Activated T-cell treated with anti-CD3 and anti-CD28 coated beads, Interleukin-2, amount 50 U/mL, for 48 hours (primary cell): ENCODE results near the gene POU2AF1.

Experiments used
- DNase-seq, 2 experiments: peaks; one replicate each; pipeline ENCODE4 v3.0.0-alpha.2; 2020

POU2AF1 gene

DNA sequence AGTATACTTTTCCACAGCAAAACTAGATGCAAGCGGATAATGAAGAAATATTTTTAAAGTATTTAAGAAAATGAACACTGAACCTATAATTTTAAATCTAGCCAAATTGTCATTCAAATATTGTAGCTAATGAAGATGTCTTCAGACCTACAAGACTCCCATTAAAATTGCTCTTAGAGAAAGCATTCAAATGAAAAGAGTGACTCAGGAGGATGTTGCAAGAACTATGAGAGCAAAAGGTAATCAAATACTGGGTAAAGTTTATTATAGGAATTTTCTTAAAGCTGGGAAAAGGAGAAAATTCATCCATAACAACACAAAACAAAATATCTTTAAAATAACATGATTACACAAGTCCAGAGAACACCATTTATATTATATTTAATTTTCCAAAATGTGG lies 5.4 kb upstream of the POU2AF1 start:
- no peak for DNase-seq

DNA sequence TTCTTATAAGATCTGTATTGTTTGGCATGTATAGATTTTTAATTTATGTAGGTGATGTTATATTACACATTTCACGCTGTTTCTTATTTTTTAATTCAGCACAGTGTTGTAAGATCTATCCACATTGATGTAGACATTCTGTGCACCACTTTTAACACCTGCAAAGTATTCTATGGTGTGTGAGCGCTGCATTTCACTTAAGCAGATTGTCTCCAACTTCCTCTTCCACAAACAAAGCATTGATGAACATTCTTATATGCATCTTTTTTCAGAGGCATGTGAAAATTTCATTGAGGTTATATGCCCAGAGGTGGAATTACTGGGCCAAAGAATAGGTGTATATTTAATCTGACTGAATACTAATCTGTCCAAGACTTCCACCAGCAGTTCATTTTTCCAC lies 3.4 kb upstream of the POU2AF1 start:
- DNase-seq = no peak

DNA sequence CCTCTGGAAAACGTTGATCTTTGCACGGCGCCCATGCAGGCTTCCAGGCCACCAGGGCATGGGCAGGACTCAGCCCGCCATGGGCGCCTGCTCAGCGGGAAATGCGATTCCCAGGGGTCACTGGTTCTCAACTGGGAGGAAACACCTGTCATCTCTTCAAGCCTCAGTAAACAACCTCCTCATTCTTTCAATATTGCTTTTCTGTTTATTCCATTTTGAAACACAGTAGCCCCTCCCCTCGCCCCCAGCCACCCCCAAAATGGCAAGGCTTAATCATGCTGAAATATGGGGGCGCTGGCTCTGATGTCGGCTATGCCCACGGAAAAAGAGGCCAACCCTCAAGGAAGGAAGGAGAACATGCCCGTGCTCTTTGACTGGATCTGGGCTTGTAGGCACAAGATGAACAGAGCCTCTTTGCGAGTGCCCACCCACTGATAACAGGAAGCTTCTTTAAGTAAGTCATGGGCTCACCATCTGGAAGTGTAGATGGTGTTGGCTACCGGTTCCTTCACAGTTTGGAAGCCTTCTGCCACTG lies 594 bp upstream of the POU2AF1 start:
- peak in 1 of 2 experiments; percentile 49 for DNase-seq

DNA sequence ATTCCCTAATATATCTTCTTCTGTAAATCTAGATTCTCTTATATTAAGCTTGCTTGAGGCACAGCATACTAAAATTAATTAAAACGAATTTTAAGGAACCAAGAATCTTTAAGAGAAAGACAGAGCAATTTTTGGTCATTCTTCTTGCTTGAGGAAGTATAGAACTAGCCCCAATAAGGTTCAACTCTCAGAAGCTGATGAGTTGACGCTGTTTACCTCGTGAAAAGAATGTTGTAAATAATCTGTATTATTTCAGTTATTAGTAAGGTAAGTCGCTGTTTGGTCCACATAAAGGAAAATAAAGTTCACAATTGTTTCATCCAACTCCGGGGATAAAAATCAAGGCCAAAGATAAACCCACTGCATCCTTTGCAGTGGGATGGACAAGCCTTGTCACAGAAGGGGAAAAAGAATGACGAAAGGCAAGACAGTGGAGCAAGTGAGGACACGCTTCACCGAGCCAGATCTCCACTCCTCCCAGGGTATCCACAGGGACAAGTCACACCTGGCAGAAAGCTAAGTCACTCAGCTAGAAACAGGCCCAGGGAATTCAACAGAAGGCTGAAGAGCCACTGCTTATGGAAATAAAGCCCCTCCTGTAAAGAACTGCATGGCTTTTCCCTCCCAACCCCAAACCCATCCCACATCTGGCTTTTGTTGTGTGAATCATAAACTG lies 752 bp downstream of the POU2AF1 start:
- DNase-seq = no peak

DNA sequence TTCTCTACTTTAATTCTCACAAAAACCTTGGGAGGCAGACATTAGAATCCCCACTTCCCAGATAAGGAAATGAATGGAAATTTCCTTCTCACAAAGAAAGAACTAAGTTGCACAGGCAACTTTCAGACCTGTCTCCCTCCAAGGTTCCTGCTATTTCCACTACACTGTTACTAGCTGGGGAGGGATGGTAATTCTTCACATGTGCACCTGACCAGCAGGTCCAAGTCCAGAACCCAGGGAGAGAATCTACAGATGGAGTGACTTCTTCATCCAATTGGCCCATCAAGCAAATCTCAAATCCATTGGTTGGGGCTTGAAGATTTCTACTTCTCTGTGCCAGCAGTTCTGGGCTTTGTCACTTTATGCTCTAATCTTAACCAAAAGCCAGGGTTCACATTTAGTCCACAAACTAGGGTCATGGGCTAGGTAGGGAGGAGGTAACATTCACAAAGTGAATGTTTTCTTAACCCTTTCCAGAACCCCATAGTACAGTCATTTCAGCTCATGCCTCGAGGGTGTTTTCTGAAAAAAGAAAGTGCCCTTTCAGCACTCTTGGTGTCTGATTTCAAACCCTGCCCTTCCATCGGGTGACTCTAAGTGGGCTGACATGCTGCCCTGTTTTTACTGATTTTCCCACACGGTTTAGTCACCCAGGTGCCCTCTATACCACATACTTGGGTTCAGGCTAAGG lies 2.7 kb downstream of the POU2AF1 start:
- DNase-seq = peak; percentile 61 to 64

DNA sequence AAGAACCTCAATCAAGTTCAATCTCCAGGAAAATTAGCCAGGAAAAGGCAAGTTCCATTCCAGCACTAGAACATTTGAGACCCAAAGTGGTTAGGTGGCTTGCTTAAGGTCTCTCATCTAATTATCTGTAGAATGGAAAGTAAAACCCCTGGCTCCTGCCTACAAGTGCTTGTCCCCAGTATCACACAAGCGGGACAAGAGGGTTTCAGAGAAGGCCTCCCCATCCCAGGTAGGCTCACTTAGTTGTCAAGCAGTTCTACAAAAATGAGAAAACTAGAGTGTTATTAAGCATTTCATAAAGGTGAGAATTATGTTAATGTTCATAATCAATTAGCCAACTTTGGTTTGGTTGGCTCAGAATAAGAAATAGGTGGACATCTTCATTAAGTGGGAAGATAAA lies 5.5 kb downstream of the POU2AF1 start:
- no peak for DNase-seq

DNA sequence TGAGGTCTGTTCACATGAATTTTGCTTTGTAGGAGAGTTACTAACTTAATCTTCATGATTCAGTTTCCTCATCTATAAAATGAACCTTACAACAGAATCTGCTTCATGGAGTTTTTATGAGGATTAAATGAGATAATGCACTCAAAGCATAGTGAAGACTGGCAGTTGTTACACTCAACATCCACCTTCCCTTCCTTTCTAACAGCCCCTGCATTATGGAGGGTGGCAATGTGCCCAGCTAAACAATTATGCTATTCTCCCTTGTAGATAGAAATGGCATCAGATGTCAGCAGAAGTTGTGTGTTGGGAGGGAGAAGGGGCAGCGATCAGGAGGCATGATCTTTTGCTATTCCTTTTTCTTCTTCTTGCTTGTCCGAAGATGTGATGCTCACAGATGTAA lies 6.5 kb downstream of the POU2AF1 start:
- DNase-seq = no peak

DNA sequence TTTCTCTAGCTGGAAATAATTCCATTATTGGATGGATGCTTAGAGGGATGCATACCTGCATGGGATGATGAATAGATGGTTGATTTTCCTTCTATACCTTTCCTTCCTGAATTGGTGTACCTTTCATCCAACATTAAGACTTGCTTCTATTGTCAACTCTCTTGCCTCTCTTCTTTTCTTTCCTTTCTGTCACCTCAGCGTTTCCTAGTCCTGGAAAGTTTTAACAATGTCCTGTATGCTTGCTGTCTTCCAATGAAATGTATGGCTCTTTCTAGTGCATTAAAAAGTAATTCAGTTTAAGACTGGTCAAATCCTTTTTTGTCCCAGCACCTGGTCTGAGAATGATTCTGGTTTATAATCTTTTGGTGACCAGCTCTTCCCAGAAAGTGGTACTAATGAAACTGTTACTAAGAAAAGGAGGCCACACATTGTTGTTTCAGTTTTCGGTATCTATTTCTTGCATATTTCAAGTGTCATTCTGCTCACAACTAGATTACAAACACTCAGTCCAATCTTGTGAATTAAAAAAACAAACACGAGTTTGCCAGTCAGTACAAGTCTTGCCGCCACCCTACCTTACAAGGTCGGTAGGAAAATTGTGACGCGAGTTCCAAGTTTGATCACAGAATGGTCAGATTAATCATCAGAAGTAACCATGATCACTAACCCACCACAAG lies 8.0 kb downstream of the POU2AF1 start:
- peak in 1 of 2 experiments; percentile 50 for DNase-seq

DNA sequence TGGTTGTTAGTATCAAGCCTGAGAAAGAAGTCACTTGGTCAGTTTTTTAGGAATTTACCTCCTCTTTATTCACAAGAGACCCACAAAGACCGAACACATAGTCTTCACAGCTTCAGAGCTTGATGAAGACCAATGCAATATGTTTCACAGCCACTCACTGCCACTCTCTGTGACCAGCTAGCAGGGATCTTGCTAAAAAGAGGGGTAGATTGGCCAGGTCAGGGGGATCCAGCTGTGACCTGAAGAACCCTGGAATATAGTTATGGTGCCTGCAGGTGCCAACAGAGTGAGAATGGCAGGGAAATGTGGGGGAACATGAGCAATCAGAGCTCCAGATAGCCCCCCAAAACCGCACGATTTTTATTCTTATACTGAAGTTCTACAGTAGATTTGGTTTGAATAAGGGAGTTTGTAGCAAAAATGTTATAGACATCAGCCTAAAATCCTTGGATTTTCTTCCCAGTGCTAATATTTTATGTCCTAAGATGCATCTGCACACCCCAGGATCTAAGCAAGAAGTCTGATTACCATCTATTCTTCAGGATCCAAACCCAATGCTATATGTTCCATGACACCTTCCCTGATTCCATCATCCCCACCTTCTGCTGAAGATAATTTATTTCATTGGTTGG lies 8.7 kb downstream of the POU2AF1 start:
- DNase-seq = no peak

DNA sequence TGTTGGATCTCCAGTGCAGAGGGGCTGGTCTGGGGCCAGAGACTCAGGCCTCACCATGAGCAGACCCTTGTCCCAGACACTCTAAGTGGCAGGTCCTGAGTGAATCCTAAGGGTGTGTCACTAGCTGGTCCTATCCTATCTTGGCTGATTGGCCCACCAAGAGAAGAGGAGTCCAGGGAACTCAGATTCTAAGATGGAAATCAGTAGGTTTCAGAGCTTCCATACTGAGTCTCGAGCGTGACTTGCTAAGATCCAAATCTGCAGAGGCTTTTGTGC lies 10.9 kb downstream of the POU2AF1 start:
- DNase-seq = no peak

DNA sequence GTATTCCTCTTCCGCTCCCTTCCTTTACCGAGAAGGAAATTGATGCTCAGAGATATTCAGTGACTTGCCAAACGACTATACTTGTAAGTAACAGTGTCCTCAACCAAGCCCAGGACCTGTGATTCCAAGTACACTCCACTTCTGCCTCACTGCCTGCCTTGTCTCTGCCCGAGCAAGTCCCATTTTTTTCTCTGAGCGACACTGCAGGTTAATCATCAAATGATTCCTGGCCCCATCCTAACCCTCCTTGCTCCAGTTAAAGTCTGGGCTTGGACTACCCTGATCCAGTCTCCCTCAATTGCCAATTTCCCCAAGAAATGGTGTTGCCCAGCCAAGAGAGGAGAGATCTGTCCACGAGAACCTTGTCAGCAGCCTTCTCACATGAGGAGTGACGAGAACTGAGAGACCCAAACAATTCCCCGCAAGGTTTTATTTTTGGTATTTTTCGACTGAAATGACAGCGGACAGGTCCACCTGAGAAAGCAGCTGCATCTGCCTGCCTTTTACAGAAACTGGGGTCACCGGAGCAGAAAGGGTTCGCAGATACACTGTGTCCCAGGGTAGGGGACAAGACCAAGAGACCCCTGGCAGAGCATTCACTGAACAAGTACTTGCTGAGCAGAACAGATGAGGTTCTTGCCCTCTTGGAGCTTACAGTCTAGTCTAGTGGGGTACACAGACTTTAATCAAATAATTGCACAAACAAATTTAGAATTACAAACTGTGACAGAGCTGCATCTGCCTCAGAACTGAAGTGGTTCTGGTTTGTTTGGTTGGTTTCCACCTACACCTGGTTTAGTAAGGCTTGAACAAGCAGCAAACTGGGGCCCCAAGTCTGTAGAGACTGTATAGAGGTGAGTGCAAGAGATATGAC lies 11.4 kb downstream of the POU2AF1 start:
- DNase-seq = no peak

DNA sequence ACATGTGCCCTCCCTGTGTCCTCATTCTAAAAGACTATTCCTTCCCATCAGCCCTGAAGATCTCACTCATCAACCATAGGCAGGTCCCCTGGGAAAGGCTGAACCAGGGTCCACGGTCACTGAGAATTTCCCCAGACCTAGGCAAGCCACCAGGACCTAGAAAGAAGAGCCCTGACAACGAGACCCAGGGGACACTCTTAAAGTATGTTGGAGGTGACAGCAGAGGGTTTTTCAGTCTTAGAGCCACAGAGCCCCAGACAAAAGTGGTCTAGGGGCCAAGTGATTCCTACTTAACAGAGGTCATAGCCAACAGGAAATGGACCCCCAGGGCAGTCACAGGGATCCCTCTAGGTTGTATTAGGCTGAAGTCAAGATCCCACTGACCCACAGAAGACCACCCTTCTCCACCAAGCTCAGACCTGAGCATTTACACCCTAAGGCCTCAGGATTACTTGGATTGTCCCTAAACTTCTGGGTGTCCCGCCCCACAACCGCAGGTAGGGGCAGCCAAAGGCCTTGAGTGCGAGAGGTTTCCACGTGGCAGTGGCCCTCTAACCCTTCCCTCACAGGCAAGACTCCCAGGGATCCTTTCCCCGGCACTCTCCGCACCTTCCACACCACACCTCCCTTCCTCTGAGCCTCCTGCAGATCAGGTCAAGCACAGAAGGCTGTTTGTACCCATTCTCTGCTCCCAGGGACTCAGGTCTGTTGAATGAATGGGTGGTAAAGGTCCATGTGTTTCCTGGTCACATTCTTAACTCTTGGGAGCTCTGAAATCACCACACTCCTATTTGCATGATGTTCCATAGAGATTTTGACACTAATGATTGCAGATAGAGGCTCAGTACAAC lies 12.3 kb downstream of the POU2AF1 start:
- no peak for DNase-seq

DNA sequence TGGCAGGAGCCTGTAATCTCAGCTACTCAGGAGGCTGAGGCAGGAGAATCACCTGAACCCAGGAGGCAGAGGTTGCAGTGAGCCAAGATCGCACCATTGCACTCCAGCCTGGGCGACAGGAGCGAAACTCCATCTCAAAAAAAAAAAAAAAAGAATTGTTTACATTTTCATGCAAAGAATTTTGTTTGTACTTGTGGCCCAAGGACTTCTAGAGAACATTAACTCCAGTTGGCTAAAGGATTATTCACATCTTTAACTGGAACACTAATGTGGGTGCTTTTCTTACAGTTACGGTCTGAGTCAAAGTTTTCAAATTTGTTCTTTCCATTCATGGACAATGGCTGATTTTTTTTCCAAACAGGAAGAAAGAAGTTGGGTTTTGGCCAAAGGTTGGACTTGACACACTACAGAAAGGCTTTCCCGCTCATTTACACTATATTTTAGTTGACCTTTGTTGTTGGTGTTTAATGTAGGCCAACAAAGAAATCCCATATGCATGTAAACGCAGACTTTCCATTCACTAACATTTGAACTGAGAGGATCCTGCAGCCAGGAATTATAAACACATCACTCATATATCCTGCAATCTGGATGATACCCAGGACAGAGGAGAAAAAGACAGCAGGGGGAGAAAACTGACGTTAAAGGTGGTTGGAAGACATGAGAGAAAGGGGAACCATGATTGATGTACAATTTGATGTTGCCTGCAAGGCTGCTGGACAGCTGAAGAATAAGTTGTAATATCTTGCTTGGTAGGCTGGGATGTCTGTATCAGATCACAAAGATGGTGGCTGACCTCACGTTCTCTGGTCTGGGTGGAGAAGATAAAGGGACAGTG lies 13.1 kb downstream of the POU2AF1 start:
- no peak for DNase-seq

DNA sequence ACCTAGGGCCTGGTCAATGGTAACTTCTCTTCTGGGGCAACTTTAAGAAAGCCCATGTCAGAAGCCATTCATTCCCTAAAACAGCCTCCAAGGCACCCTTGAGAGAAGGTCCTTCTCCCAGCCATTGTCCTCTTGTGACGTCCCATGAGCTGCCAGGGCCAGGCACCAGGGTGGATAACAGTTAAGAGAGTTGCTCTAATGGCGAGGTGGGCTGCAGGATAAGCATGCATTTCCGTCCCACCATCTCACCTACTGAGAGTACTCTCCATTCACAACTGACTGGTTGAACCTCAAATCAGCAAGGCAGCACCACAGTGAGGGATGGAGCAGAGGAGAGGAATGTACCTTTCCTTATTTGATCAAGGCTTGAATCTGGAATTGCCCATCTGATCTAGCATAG lies 14.6 kb downstream of the POU2AF1 start:
- no peak for DNase-seq

DNA sequence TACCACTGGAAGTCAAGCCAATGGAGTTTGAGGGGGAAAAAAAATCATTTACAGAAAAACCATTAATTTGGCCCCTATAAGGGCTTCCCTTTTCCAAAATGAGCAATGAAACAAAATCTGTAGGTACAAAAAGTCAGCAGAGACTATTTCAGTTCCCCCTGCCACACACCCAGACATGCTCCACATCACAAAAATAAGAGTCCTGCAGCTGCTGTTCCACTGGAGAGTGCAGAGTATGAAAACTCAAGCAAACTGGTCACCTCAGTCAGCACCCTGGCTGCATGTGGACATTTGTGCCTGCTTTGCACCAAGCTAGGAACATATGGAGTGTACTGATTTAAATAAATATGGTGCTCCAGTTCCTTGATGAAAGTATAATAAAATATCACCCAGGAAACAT lies 15.1 kb downstream of the POU2AF1 start:
- DNase-seq = no peak

DNA sequence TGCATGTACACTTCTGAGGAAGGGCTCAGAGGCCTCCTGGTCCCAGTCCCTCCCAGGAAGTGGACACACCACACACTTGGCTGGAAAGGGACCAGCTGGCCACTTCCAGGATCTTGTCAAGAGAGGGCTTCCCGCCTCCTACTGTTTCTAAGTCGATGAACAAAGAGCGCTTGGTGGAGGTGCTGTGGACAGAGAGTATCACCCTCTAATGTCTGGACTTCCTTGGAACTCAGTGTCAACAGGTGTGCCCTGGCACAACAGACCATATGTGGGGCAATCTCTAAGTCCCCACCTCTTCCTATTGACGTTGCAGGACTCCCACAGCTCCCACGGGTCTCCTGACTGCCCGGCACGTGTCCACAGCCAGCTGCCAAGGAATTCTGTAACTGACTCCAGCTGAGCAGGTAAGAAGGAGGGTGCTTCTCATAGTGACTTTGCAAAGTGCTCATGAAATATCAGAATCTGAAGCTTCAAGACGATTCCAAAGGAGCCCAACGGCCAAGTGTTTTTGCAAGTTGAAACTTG lies 16.1 kb downstream of the POU2AF1 start:
- no peak for DNase-seq

DNA sequence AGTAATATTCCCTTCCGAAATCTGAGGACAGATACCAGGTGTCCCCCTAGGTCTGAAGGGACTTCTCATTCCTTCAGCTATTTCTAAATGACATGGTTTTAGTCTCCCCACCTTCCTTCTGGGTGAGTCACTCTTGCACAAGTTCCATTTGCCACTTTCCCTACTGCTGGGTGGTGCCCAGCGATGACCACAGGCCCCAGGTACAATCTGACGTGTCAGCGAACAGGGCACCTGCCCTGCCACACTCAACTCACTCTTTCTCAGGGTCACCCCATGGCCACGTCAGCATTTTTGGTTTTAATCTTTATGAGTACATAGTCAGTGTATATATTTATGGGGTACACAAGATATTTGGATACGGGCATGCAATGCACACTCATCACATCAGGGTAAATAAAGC lies 17.2 kb downstream of the POU2AF1 start:
- DNase-seq = no peak

DNA sequence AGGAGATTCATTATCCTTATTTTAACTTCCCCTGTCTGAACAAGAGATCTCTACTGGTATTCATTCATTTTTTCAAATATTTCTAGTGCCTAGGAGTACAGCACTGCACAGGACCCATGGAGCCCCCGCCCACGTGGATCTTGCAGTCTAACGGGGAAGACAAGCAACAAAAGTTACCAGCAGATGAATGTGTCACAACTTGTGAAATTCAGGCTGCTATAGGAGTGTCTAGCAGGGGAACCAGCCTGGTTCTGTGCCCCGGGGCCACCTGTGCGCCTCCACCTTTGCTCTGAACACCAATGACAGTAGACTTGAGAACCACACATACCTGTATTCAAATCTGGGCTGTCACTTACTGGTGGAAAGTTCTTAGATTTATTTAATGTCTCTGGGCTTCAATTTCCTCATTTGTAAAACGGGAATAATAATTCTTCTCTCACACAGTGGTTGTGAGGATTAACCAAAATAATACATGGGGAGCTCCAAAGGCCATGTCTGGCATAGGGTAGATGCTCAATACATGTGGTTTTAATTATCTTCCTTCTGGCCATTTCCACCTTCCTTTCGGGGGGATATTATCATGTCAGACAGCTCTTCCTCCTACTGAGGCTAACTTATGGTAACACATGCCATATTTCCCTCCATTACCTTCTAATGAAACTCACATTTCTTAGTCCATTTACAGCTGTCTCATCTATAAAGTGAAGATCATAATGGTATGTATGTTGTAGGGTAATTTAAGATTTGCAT lies 17.8 kb downstream of the POU2AF1 start:
- no peak for DNase-seq

DNA sequence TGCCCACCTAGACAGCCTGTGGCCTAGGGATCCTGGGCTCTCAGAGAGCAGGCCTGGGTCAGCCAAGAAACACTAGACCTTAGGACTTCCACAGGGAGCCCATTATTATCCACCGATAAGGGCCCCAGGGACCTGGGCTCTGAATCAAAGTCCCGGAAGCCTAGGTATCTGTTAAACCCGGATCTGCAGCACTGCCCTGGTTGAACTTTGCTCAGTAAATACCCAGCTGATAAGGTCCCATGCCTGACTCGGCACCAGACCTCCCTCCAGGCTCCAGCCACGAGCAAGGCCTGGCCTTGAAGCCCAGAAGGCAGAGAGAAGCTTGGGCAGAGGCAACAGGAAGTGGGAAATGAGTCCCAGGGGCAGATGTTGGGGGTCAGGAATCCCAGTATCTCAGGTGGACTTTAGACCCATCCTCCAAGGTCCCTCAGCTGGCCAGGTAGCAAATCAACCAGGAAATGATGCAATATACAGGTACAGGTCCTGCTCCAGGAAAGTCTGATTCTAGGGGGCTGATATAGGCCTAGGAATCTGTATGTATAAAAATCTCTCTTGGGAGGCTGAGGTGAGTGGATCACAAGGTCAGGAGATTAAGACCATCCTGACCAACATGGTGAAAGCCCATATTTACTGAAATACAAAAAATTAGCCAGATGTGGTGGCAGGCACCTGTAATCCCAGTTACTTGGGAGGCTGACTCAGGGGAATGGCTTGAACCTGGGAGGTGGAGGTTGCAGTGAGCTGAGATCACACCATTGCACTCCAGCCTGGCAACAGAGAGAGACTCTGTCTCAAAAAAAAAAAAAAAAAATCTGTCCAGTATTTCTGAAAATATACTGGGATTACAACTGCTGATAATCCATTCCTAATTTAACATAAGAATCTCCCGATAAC lies 18.7 kb downstream of the POU2AF1 start:
- DNase-seq = no peak
